NCI-H748 (cell line): ENCODE measurements around the gene ELMOD1.
"Not testable (repeated sequence)": the region's sequence is repeated elsewhere in the genome, so short reads cannot be mapped to it uniquely, and the experiment has no call there.

Experiments
- DNase-seq: peaks from one replicate; lab custom pipeline; 2025; ENCODE audit not compliant: unreplicated experiment; lab: John Stamatoyannopoulos, UW

The ELMOD1 gene

DNA sequence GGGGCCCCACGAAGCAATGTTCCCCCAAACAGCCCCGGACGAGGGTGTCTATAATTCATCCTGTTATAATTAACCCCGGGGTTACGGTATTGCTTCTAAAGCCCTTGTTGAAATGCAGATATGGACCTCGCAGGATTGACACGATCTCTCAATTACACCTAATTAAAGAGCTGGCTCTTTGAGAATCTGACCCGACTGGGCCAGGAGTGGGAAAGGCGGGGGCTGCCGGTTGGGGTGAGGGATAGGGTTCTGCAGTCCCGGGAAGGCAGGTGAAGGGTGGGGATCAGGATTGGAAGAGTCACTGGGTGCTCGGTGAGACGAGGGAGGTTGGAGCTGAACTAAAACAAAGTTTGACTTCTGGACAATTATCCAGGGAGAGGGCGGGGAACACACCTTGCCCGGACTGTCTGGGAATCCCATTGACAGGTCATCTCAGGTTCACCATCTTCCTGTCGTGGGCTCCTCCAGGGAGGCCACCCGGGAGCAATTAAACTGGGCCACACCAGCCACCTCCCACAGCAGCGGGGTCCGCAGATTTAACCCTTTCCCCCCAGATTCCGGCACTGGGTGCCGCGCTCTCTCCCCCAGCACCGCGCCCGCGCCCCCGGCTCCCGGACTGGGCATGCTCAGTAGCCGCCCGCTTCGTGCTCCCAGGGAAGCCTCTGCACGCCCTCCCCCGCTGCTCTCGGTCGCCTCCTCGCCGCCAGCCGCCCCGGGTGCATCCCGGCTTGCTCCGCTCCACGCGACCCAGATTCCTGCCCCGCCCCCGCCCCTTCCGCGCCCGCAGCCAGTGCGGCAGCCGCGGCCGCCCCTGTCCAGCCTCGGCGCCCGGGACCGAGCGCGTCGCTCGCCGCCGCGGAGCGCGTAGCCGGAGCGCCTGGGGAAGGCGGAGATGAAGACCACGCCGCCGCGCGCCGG lies at the start of gene ELMOD1:
ELMOD1 (plus strand) TSS at position 688 of the 918 bp plus-strand sequence. CDS start 27,043 bp downstream, outside the sequence.
- DNase-seq = peak; percentile 35

DNA sequence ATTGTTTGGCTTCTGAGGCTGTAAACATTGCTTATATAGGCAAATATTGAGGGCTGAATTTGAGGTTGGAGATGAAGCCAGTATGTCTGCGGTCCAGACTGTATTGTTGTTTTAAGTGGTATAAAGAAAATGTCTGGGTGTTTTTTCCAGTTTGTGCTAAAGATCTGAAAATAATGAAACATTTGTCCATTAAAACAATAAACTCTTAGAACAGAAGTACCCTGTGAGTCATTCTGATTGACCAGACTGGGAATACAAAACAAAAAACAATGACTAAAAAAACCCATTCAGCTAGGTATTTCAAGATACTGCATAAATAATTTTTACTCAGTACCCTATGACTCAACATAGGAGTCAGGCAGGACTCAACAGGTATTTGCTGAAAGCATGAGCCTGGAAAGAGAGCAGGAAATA lies 45.8 kb upstream of the ELMOD1 start:
- no peak for DNase-seq

DNA sequence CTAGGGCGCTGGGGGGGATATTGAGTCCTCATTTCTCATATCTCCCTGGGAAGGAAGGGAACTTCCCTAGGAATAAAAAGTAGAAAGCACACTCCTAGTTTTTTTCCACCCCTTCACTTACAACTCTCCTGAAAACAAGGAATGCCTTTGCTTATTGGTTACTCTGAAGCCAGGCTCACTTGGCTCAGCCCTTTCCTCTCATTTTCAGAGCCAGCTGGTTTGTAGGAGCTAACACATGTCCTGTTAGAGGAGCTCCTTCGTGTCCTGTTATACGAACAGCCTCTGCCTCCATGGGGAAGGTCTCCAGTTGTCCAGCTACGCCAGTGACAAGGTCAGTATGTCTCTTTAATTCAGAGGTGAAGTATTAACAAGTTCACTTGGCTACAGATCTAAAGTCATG lies 43.0 kb upstream of the ELMOD1 start:
- no peak for DNase-seq

DNA sequence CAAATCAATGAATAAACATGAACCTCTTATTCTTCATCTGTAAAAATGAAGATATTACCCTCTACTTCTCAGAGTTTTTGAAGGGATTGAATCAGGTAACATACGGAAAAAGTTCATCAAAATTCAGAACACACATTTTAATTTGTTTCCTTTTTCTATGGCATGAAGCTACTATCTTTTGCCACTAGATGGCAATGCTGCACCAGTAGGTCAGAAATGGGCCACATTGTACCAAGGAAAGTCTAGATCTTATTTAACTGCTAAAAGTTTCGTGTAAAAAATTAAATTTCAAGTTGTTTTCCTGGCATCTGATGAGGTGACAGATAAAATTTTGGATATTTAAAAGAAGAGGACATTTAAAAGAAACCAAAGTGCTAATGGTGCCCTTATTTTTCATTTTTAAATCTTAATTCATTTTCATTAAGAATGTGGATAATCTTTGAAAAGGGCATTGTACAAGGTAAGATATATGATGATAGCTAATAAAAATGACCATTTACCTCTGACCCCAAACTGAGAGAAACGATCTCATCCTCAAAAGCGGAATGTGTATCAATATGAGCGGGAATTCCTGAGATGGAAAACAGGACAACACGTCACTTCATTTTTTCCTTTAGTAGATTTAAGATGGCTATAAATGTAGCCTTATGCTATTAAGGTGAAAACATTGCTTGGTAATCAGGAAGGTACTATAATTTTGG lies 41.5 kb upstream of the ELMOD1 start:
- DNase-seq = peak; percentile 7

DNA sequence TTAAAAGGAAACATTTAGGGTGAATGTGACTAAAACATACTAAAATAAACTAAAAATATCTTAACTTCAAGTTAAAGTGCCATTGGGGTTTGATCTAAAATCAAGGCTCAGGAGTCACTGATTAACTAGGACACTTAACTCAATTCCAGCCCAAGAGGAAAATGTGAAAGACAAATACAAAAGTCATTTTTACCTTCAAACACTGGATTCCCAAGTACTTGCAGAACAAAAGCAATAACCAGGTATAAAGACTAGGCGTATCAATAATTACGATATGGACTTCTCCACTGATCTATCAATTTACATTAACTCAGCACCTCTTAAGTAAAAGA lies 41.0 kb upstream of the ELMOD1 start:
- no peak for DNase-seq

DNA sequence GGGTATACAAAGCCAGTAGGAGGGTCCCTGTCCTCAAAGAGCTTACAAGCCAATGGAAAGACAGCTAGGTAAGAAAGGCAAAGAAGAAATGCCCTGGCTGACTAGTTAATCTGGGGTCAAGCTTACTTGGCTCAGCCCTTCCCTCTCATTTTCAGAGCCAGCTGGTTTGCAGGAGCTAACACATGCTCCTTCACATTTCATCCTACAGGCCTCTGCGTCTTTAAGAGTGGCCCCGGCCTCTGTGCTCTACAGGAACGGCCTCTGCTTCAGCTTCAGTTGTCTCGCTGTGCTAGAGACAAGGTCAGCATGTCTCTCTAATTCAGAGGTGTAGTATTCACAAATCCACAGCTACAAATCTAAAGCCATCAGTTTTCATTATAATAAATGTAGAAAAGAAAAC lies 40.6 kb upstream of the ELMOD1 start:
- no peak for DNase-seq

DNA sequence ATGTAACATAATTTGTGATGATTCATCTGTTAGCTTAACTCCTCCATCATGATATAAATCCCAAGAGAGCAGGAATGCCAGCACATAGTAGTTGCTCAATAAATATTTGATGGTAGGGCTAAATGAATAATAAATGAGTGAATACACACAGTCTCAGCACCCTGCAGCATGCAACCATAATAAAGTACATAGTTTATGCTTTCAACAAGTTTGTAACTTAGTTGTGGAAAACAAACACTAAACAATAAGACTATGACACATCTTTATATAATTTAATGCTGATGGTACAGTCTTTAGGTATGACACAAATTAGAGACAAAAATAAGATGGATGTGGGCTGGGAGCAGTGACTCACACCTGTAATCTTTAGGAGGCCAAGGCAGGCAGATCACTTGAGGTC lies 29.3 kb upstream of the ELMOD1 start:
- no peak for DNase-seq

DNA sequence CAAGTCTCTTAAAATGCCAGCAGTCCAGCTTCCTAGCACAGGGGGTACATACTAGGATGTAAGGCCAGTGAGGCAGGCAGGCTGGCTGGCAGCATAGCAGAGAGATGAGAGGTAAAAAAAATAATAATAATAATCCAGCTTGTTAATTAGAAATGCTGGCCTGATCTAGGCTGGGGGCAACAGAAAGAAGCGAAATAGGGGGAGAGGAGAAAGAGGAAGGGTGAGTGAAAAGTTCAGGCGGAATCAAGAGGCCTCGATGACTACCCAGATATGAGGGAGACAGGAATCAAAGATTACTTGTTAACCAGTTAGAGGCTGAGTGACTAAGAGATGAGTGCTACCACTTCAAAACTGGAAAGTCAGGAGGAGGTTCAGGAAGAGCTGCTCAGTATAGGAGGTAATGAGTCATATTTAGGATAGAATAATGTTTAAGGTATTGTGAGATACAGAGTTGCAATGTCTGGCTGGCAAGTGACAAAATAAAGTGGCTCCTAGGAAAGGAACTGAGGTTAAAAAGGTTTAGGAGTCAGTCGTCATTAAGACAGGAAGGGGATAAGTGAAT lies 28.2 kb upstream of the ELMOD1 start:
- no peak for DNase-seq

DNA sequence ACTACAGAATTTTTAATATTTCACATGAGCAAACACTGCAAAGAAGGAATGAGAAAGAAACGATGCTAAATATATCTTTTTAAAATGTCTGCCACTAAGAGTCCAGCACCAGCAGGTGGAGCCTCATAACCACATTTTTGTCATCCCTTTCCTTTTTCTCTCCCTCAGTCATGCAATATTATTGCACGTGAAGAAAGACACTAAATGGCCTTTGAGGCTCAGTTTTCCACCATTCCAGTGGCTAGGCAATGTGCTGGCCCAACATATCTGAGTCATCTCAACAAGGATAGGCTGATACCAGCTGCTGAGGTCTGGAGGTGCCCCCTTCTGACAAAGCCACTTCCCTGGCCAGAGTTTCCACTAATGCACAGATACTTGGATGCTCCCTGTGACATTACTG lies 27.2 kb upstream of the ELMOD1 start:
- peak; percentile 32 for DNase-seq

DNA sequence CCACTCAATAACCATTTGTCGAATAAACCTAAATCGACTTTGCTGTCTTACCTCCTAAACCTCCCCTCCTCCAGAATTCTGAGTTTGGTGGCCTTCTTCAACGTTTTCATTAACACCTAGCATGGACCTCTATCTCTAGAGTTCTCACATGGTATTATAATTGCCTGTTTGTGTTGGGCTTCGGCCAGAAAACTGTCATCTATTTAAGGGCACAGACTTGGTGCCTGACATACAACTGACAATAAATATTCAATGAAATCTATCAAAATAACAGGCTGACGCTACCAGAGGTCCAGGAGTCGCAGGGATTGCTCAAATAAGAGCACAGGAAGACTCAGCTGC lies 26.1 kb upstream of the ELMOD1 start:
- peak; percentile 53 for DNase-seq

DNA sequence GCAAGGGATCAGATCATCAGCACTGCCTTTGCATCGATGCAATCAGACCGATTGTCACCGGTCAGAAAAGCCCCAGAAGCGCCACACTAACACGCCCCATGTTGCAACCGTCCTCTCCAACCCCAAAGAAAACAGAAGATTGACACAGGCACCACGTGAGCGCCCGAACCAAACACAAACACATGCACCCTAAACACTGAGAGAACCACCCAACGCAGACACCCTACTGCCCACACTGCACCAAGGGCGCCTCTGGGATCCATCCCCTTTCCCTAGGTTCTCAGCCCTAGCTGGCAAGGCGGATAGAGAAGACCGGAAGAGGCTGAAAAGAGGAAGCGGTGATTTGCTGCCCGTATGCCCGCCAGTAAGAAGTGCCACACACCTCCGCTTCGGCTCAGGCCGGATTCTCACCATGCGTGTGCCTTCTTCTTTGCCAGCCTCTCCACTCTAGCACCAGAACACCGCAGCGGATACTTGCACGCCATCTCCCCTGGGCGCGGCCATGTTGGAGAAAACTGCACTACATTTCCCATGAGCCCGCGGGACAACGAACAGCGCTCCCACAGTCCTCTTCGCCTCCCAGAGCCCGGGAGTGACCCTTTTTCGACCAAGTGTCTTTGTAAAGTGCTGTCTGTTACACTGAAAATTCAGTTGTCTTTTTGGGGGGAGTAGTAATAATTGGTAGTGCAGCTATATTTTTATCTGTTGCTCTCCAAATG lies 25.6 kb upstream of the ELMOD1 start, which contains the start of gene ALKBH8:
ALKBH8 (minus strand) TSS at position 517 of the 719 bp plus-strand sequence. CDS start 4,842 bp downstream, outside the sequence.
- DNase-seq = peak; percentile 66

DNA sequence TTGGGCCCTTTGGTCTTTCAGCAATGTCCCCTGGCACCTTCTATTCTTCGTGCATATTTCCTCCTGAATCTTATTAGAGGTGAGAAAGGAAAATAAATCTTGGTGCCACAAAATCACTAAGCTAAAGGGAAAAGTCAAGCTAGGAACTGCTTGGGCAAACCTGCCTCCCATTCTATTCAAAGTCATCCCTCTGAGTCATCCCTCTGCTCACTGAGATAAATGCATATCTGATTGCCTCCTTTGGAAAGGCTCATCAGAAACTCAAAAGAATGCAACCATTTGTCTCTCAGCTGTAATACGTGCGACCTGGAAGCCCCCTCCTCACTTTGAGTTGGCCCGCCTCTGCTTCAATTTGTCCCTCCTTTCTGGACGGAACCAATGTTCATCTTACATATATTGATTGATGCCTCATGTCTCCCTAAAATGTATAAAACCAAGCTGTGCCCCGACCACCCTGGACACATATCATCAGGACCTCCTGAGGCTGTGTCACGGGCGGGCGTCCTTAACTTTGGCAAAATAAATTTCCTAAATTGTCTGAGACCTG lies 24.9 kb upstream of the ELMOD1 start:
- not testable (repeated sequence) for DNase-seq

DNA sequence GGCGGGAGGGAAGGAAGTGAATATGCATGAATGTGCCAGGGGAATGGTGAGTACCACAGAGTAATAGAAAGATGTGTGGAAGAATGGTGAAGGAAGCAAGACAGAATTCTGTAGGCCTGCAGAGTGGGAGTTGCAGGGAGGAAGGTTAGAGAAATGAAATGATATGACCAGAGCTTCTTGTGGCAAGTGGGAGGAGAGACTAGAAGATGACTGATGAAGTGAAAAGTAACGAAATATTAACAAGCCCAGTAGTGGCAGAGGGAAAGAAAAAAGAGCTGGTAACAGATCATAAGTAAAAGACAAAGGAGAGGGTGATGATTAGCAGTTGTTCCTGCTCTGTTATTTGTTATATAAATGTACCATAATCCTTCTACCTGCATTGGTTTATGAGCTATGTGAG lies 24.4 kb upstream of the ELMOD1 start:
- DNase-seq = no peak

DNA sequence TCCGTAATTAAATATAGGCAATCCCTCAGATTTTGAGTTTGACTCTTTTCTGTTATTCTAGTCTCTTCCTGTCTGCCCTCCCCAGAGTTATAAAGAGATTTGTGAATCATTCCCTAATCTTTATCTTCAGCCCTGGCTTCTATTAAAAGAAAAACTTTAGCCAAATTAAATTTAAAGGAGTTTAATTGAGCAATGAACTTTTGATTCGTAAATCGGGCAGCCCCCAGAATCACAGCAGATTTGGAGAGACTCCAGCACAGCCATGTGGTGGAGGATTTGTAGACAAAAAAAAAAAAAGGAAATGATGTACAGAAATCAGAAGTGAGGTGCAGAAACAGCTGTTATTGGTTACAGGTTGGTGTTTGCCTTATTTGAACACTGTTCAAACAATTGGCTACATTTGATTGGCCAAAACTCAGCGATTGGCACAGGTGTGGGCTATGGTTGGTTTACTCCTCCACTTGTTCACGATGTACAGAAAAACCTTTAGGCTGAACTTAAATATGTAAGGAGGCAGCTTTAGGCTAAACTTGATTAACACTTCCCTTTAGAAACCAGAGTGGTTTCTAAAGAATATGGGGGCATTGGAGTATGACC lies 23.1 kb upstream of the ELMOD1 start:
- no peak for DNase-seq

DNA sequence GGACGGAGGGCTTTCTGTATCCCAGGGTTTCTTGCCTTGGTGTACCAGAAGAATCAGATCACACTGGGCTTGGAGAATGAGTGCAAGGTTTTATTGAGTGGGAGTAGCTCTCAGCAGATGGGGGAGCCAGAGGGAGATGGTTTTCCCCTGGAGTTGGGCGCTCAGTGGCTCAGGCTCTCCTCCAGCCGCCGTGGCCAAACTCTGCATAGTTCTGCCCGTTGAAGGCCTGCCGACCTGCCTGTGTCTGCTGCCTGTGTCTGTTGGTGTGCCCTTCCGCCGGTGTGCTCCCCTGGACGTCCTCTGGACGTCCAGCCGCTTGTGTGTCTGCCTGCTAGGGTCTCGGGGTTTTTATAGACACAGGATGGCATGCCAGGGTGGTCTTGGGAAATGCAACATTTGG lies 20.9 kb upstream of the ELMOD1 start:
- no peak for DNase-seq

DNA sequence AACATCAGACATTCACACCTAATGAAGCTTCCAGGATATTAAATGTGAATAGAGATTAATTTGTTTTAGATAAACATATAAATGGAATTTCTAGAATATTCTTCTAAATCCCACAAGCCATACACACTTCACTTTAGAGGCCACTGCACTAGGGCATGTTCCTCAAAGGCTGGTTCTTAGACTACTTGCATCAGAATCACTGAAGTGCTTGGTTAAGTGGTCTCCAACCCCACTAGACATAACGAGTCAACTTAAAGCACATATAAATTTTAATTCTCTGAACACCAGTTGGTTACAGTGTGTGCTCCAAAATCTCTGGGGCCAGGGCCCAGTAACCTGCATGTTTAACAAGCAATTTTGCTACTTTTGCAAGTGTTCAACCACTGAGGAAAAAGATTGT lies 17.5 kb upstream of the ELMOD1 start:
- DNase-seq = no peak

DNA sequence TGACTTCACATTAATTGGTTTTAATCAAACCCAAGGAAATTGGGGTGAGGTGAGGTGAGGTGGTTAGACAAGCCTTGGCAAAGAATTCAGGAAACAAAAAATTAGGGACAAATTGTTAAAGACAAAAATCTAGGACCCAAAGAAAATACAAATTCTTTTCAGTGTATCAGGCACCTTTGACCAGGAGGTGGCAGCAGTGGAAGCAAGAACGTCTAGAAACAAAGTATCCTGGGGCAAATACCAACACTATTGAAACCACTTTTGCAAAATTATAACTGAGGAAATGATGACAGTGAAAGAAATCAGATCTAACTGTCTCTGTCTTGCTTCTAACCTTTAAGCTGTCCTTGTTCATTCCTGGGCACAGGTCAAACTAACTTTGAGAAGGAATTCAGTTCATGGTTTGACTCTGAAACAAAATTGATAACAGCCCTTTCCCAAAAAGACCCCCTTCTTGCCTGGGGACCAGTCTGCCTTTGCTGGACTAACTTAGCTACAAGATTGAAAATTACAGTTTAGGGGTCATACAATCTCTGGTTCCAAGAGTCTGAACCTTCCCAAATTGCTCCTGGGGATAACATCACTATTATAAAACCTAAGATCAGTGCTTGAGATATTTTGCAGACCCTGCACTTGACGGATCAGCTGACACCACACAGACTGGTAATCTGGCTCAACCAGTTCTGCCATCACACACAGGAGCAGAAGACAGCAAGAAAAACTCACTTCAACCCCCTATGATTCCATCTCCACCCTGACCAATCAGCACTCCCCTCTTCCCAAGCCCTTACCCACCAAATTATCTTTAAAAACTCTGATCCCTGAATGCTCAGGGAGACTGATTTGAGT lies 14.2 kb upstream of the ELMOD1 start:
- DNase-seq = peak; percentile 18

DNA sequence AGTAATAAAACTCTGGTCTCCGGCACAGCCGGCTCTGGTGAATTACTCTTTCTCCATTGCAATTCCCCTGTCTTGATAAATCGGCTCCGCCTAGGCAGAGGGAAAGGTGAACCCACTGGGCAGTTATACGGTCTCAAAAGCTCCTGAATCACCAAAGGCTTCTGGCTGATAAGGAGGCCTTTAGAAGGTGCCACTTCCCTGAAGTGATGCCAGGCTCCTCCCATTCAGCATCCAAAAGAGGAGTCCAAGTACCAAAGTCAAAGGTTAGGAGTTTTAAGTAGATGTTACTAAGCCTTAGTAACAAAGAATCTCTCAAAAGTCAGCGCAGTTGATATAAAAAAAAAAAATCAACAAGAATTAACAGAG lies 13.6 kb upstream of the ELMOD1 start:
- no peak for DNase-seq

DNA sequence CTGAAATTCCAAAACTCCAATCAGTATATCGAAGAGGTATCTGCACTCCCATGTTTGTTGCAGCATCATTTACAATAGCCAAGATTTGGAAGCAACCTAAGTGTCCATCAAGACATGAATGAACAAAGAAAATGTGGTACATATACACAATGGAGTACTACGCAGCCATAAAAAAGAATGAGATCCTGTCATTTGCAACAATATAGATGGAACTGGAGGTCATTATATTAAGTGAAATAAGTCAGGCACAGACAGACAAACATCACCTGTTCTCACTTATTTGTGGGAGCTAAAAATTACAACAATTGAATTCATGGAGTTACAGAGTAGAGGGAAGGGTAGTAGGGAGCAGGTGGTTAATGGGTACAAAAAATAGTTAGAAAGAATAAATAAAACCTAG lies 11.8 kb upstream of the ELMOD1 start:
- not testable (repeated sequence) for DNase-seq

DNA sequence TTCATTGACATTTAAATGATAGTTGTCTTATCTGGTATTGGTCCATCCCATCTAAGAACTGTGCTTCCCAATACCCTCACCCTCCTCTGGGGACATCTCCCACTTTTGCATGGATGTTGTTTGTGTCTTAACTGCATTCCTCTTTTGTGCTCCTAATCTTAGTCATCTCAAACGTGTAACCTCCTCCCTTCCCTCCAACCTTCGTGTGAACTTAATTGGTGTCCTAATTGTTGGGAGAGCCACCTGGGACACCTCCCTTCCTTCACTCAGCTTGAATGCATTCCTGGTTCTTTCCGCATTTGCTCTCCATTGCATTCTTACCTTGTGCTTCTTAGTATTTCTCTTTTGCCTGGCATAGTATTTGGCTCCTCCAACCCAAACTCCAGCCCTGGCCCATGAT lies 9.8 kb upstream of the ELMOD1 start:
- DNase-seq = no peak
